ENCODE measurements around the gene GOSR1. TPM values are rescaled to one million over a fixed set of nuclear protein-coding genes. Genes with fewer than 3 reads are reported as not detected.
A peak's percentile ranks its signal among the peaks of the same experiment; 100 is the strongest.

The GOSR1 gene
- total RNA-seq, 4 donors from 2014 or later = 28.9 to 55.4 (median 45.9) TPM

- TF ChIP-seq POLR2A (IDR thresholded peaks at IDR 0.05) (no peak), CTCF (IDR thresholded peaks at IDR 0.05) (no peak)
- peaks cover 0 to 28% (median 0%) of the 10 kb centered on the region in 3 donors for H3K36me3 ChIP-seq
- H3K4me3 ChIP-seq = no peak overlapping the region
- no peaks in the 10 kb centered on the region for H3K4me1 ChIP-seq
- H3K27ac ChIP-seq = no peak overlapping the region
- H3K27me3 ChIP-seq = no peaks in the 10 kb centered on the region
- H3K9me3 ChIP-seq = no peaks in the 10 kb centered on the region
- DNase-seq = no peak
Measured at GRCh38 chr17:30468465-30468864, 8.7 kb upstream of the GOSR1 start.

- no peak for DNase-seq
- Histone ChIP-seq H3K9me3 (no peaks in the 10 kb centered on the region), H3K27ac (no peak overlapping the region), H3K36me3 (no peaks in the 10 kb centered on the region), H3K4me3 (no peak overlapping the region), H3K27me3 (no peaks in the 10 kb centered on the region), H3K4me1 (peaks cover 0 to 5% (median 0%) of the 10 kb centered on the region in 4 donors)
- TF ChIP-seq POLR2A (IDR thresholded peaks at IDR 0.05) (no peak), CTCF (IDR thresholded peaks at IDR 0.05) (no peak)
Measured at GRCh38 chr17:30472238-30472890, 4.8 kb upstream of the GOSR1 start.

GRCh38 chr17:30475206-30475605 lies 2.0 kb upstream of the GOSR1 start:
- no peak overlapping the region for H3K27ac ChIP-seq
- H3K36me3 ChIP-seq = peaks cover 0 to 9% (median 0%) of the 10 kb centered on the region in 3 donors
- no peaks in the 10 kb centered on the region for H3K9me3 ChIP-seq
- H3K4me3 ChIP-seq = no peak overlapping the region
- TF ChIP-seq POLR2A (IDR thresholded peaks at IDR 0.05) (no peak), CTCF (IDR thresholded peaks at IDR 0.05) (no peak)
- DNase-seq = no peak
- H3K27me3 ChIP-seq = no peaks in the 10 kb centered on the region
- peaks cover 0 to 11% (median 9%) of the 10 kb centered on the region in 4 donors for H3K4me1 ChIP-seq

- peaks cover 0 to 11% (median 9%) of the 10 kb centered on the region in 4 donors for H3K4me1 ChIP-seq
- DNase-seq = no peak
- no peaks in the 10 kb centered on the region for H3K27me3 ChIP-seq
- H3K36me3 ChIP-seq = peaks cover 0 to 24% (median 0%) of the 10 kb centered on the region in 3 donors
- TF ChIP-seq CTCF (IDR thresholded peaks at IDR 0.05) (no peak), POLR2A (IDR thresholded peaks at IDR 0.05) (no peak)
- no peaks in the 10 kb centered on the region for H3K9me3 ChIP-seq
- H3K4me3 ChIP-seq = peak overlapping the region; percentile 76 to 99 (median 93)
- H3K27ac ChIP-seq = peak overlapping the region; percentile 86 to 94 (median 90)
Measured at GRCh38 chr17:30476726-30477082, 504 bp upstream of the GOSR1 start.

- TF ChIP-seq CTCF (IDR thresholded peaks at IDR 0.05) = no peak
- H3K4me1 ChIP-seq = peaks cover 0 to 11% (median 9%) of the 10 kb centered on the region in 4 donors
- H3K36me3 ChIP-seq = peaks cover 0 to 35% (median 0%) of the 10 kb centered on the region in 3 donors
- H3K27me3 ChIP-seq = no peaks in the 10 kb centered on the region
- peak overlapping the region; percentile 76 to 99 (median 93) for H3K4me3 ChIP-seq
- peak overlapping the region; percentile 86 to 94 (median 90) for H3K27ac ChIP-seq
- no peak for DNase-seq
- H3K9me3 ChIP-seq = no peaks in the 10 kb centered on the region
Measured at GRCh38 chr17:30477774-30478115, 537 bp downstream of the GOSR1 start.

Measured in Peyer's patch (tissue), 4 donors.